HUES64 (cell line): Measurements from ENCODE around the gene GLI3.

ENCODE experiments used
- H3K27ac ChIP-seq: 2 replicates; pipeline ENCODE4 v1.7.0; 2013; ENCODE audit warnings: low read depth, low read length, inconsistent platforms
- H3K27me3 ChIP-seq: 2 replicates; pipeline ENCODE4 v1.6.1; 2013; ENCODE audit warnings: mild to moderate bottlenecking, low read length; ENCODE audit not compliant: insufficient read depth
- H3K36me3 ChIP-seq: 2 replicates; pipeline ENCODE4 v1.6.1; 2013; ENCODE audit warnings: mild to moderate bottlenecking, low read length; ENCODE audit not compliant: insufficient read depth
- H3K4me1 ChIP-seq: 2 replicates; pipeline ENCODE4 v1.6.1; 2013; ENCODE audit warnings: mild to moderate bottlenecking, low read length, moderate library complexity; ENCODE audit not compliant: insufficient read depth
- H3K4me3 ChIP-seq: 2 replicates; pipeline ENCODE4 v1.5.1; 2013; ENCODE audit warnings: mild to moderate bottlenecking, low read length, moderate library complexity
- H3K9ac ChIP-seq: 2 replicates; pipeline ENCODE4 v1.6.1; 2013; ENCODE audit warnings: mild to moderate bottlenecking, low read depth, low read length
- H3K9me3 ChIP-seq: 2 replicates; pipeline ENCODE4 v1.6.1; 2013; ENCODE audit warnings: low read depth, low read length; ENCODE audit not compliant: insufficient read depth
- WGBS: fragments of 150-250, 120-280 bp; methylation state at CpG from one replicate; pipeline ENCODE4 v1.1.7; 2013; ENCODE audit warnings: missing lambda C conversion rate; 5-methylcytosine and 5-hydroxymethylcytosine counted together

Gene GLI3

GRCh38 chr7:41978858-41979257 lies 258.2 kb downstream of the GLI3 start:
- Histone ChIP-seq H3K36me3 (peaks cover 52% of the 10 kb centered on the region; the same call in 1 of the 2 replicates), H3K27ac (no peak overlapping the region), H3K4me3 (no peak overlapping the region), H3K9me3 (no peaks in the 10 kb centered on the region), H3K4me1 (peaks cover 6% of the 10 kb centered on the region; the same call in 1 of the 2 replicates), H3K9ac (no peak overlapping the region), H3K27me3 (no peaks in the 10 kb centered on the region)
- 98% methylated on average over 4 of the region's 4 CpGs for WGBS

GRCh38 chr7:41977661-41978060 lies 259.3 kb downstream of the GLI3 start:
- WGBS, result 92% methylated on average over 2 of the region's 3 CpGs
- no peak overlapping the region; the same call in 1 of the 2 replicates for H3K9ac ChIP-seq
- H3K27me3 ChIP-seq, result no peaks in the 10 kb centered on the region
- peaks cover 6% of the 10 kb centered on the region; the same call in 1 of the 2 replicates for H3K4me1 ChIP-seq
- no peaks in the 10 kb centered on the region for H3K9me3 ChIP-seq
- H3K36me3 ChIP-seq, result peaks cover 64% of the 10 kb centered on the region; the same call in 1 of the 2 replicates
- 0 out of 2 replicates have a peak overlapping the region, but pooled peaks have one; percentile 3 for H3K27ac ChIP-seq
- H3K4me3 ChIP-seq, result no peak overlapping the region

- no peaks in the 10 kb centered on the region for H3K27me3 ChIP-seq
- 58% methylated on average over 9 of the region's 9 CpGs for WGBS
Observed at GRCh38 chr7:41977151-41977651, 259.8 kb downstream of the GLI3 start.

GRCh38 chr7:41976411-41976810 lies 260.6 kb downstream of the GLI3 start:
- H3K36me3 ChIP-seq, result peaks cover 77% of the 10 kb centered on the region; the same call in 1 of the 2 replicates
- H3K4me3 ChIP-seq, result no peak overlapping the region
- H3K27me3 ChIP-seq, result no peaks in the 10 kb centered on the region
- H3K4me1 ChIP-seq, result peaks cover 6% of the 10 kb centered on the region; the same call in 1 of the 2 replicates
- WGBS, result 88% methylated on average over 2 of the region's 2 CpGs
- no peaks in the 10 kb centered on the region for H3K9me3 ChIP-seq
- H3K27ac ChIP-seq, result no peak overlapping the region
- H3K9ac ChIP-seq, result no peak overlapping the region

More at GRCh38 chr7:41977151-41977651, 259.8 kb downstream of the GLI3 start:
- H3K4me3 ChIP-seq, result no peak overlapping the region
- peaks cover 6% of the 10 kb centered on the region; the same call in 1 of the 2 replicates for H3K4me1 ChIP-seq
- no peak overlapping the region; the same call in 1 of the 2 replicates for H3K9ac ChIP-seq
- H3K27ac ChIP-seq, result 0 out of 2 replicates have a peak overlapping the region, but pooled peaks have one; percentile 3
- H3K9me3 ChIP-seq, result no peaks in the 10 kb centered on the region
- peaks cover 69% of the 10 kb centered on the region; the same call in 1 of the 2 replicates for H3K36me3 ChIP-seq

- Histone ChIP-seq H3K27ac (no peak overlapping the region), H3K4me1 (peaks cover 6% of the 10 kb centered on the region; the same call in 1 of the 2 replicates), H3K9me3 (no peaks in the 10 kb centered on the region), H3K9ac (no peak overlapping the region), H3K27me3 (no peaks in the 10 kb centered on the region), H3K36me3 (peaks cover 82% of the 10 kb centered on the region; the same call in 1 of the 2 replicates), H3K4me3 (no peak overlapping the region)
Observed at GRCh38 chr7:41975849-41976248, 261.2 kb downstream of the GLI3 start.

GRCh38 chr7:41974870-41975557 lies 262.0 kb downstream of the GLI3 start:
- Histone ChIP-seq H3K9me3 (no peaks in the 10 kb centered on the region), H3K27me3 (no peaks in the 10 kb centered on the region), H3K4me3 (no peak overlapping the region), H3K9ac (no peak overlapping the region), H3K36me3 (peaks cover 90% of the 10 kb centered on the region; the same call in 1 of the 2 replicates), H3K27ac (no peak overlapping the region), H3K4me1 (peaks cover 6% of the 10 kb centered on the region; the same call in 1 of the 2 replicates)
- WGBS, result 98% methylated on average over 4 of the region's 4 CpGs

GRCh38 chr7:41973202-41973730 lies 263.7 kb downstream of the GLI3 start:
- Histone ChIP-seq H3K9ac (no peak overlapping the region), H3K36me3 (peaks cover 92% of the 10 kb centered on the region; the same call in 1 of the 2 replicates), H3K9me3 (no peaks in the 10 kb centered on the region), H3K4me3 (no peak overlapping the region), H3K27me3 (no peaks in the 10 kb centered on the region), H3K27ac (no peak overlapping the region), H3K4me1 (peaks cover 6% of the 10 kb centered on the region; the same call in 1 of the 2 replicates)
- WGBS, result 95% methylated on average over 5 of the region's 8 CpGs

- H3K36me3 ChIP-seq, result peaks cover 93% of the 10 kb centered on the region; the same call in 1 of the 2 replicates
- H3K9me3 ChIP-seq, result no peaks in the 10 kb centered on the region
- no peak overlapping the region for H3K27ac ChIP-seq
- H3K4me1 ChIP-seq, result peaks cover 6% of the 10 kb centered on the region; the same call in 1 of the 2 replicates
- no peaks in the 10 kb centered on the region for H3K27me3 ChIP-seq
- H3K4me3 ChIP-seq, result no peak overlapping the region
- WGBS, result 90% methylated on average over 4 of the region's 4 CpGs
- H3K9ac ChIP-seq, result no peak overlapping the region
Observed at GRCh38 chr7:41972776-41973175, 264.2 kb downstream of the GLI3 start.

GRCh38 chr7:41972270-41972669 lies 264.7 kb downstream of the GLI3 start:
- Histone ChIP-seq H3K4me3 (no peak overlapping the region), H3K4me1 (peaks cover 2% of the 10 kb centered on the region; the same call in 1 of the 2 replicates), H3K27me3 (no peaks in the 10 kb centered on the region), H3K9me3 (no peaks in the 10 kb centered on the region), H3K36me3 (peaks cover 93% of the 10 kb centered on the region; the same call in 1 of the 2 replicates), H3K9ac (no peak overlapping the region), H3K27ac (no peak overlapping the region)
- 94% methylated on average over 13 of the region's 13 CpGs for WGBS

- Histone ChIP-seq H3K27me3 (no peaks in the 10 kb centered on the region), H3K27ac (no peak overlapping the region)
Observed at GRCh38 chr7:41971640-41972187, 265.3 kb downstream of the GLI3 start.

GRCh38 chr7:41970941-41971340 lies 266.1 kb downstream of the GLI3 start:
- H3K4me3 ChIP-seq, result no peak overlapping the region
- H3K9ac ChIP-seq, result no peak overlapping the region
- H3K4me1 ChIP-seq, result no peaks in the 10 kb centered on the region
- peaks cover 94% of the 10 kb centered on the region; the same call in 1 of the 2 replicates for H3K36me3 ChIP-seq
- 95% methylated on average over 5 of the region's 5 CpGs for WGBS
- no peaks in the 10 kb centered on the region for H3K9me3 ChIP-seq
- no peaks in the 10 kb centered on the region for H3K27me3 ChIP-seq
- no peak overlapping the region for H3K27ac ChIP-seq

More at GRCh38 chr7:41971640-41972187, 265.3 kb downstream of the GLI3 start:
- no peaks in the 10 kb centered on the region for H3K9me3 ChIP-seq
- peaks cover 94% of the 10 kb centered on the region; the same call in 1 of the 2 replicates for H3K36me3 ChIP-seq
- no peak overlapping the region for H3K4me3 ChIP-seq
- WGBS, result 96% methylated on average over 9 of the region's 9 CpGs
- no peak overlapping the region for H3K9ac ChIP-seq
- H3K4me1 ChIP-seq, result no peaks in the 10 kb centered on the region
